HEK293 (cell line): ENCODE data around the gene ANKRD13A.

Experiments used
- KLF16 ChIP-seq: fragments of 450-650 bp; formaldehyde crosslinking; IDR thresholded peaks from 2 replicates; pipeline ENCODE4 v1.5.1; 2017; ENCODE audit warnings: missing biosample characterization, missing genetic modification characterization
- SP2 ChIP-seq: fragments of 450-650 bp; formaldehyde crosslinking; IDR thresholded peaks from 2 replicates; pipeline ENCODE4 v1.5.1; 2016; ENCODE audit warnings: missing biosample characterization, missing genetic modification characterization
- ZBTB21 ChIP-seq: fragments of 450-650 bp; formaldehyde crosslinking; IDR thresholded peaks from 2 replicates; pipeline ENCODE4 v1.5.1; 2017; ENCODE audit warnings: missing biosample characterization, missing genetic modification characterization
- ZEB2 ChIP-seq: fragments of 450-650 bp; formaldehyde crosslinking; IDR thresholded peaks from 2 replicates; pipeline ENCODE4 v1.5.1; 2016; ENCODE audit warnings: missing biosample characterization, missing genetic modification characterization
- ZNF274 ChIP-seq, 2 experiments: fragments of 200-500 bp in 1 of 2; fragments of 450-650 bp in 1 of 2; sonication (Bioruptor generic) in 1 of 2; formaldehyde crosslinking in 1 of 2; IDR thresholded peaks; 2 replicates each; pipeline versions ENCODE4 v1.5.1 to v1.6.1; 2014 to 2016; ENCODE audit warnings: borderline replicate concordance in 1 of 2, inconsistent platforms in 1 of 2, low read length in 1 of 2, missing biosample characterization in 1 of 2, missing genetic modification characterization in 1 of 2
- ZNF549 ChIP-seq: fragments of 450-650 bp; IDR thresholded peaks from 2 replicates; pipeline ENCODE4 v1.5.1; 2018; ENCODE audit warnings: missing biosample characterization, missing genetic modification characterization, mild to moderate bottlenecking, inconsistent platforms, moderate library complexity
- ZSCAN30 ChIP-seq: fragments of 450-650 bp; IDR thresholded peaks from 2 replicates; pipeline ENCODE4 v1.5.1; 2018; ENCODE audit warnings: missing biosample characterization, mild to moderate bottlenecking, missing genetic modification characterization, moderate library complexity
- TF ChIP-seq, protein P1 (sequence below): fragments of 450-650 bp; formaldehyde crosslinking; IDR thresholded peaks from 2 replicates; pipeline ENCODE4 v1.5.1; 2016; ENCODE audit warnings: missing biosample characterization, missing genetic modification characterization
- TF ChIP-seq, protein P2 (sequence below): fragments of 450-650 bp; formaldehyde crosslinking; IDR thresholded peaks from 2 replicates; pipeline ENCODE4 v1.5.1; 2016; ENCODE audit warnings: missing biosample characterization, missing genetic modification characterization
- TF ChIP-seq, protein P3 (sequence below): sonication (generic); formaldehyde crosslinking; IDR thresholded peaks from 2 replicates; pipeline ENCODE4 v1.8.1; 2022; ENCODE audit warnings: mild to moderate bottlenecking, moderate library complexity, missing genetic modification reagents
- TF ChIP-seq, protein P4 (sequence below): fragments of 450-650 bp; formaldehyde crosslinking; IDR thresholded peaks from 2 replicates; pipeline ENCODE4; 2016; ENCODE audit warnings: missing biosample characterization, missing genetic modification characterization

DNA sequence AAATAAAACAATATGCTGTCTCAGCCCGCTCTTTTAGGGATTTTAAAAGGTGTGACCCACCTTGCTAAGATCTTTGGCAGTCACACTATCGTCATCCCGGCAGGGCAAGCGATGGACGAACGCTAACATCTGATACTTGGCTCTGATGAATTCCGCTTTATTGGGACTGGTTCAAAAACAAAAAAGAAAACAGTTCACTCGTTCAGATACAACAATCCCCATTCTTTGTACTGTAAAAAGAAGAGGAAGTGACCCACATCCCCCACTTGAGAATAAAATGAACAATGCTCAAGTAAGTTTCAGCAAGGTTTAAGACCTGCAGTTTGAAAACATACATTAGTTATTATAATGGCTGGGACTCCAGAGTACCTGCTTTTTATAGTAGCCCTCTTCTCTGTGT is 10.3 kb upstream of the ANKRD13A start:
- TF ChIP-seq, protein P1, sequence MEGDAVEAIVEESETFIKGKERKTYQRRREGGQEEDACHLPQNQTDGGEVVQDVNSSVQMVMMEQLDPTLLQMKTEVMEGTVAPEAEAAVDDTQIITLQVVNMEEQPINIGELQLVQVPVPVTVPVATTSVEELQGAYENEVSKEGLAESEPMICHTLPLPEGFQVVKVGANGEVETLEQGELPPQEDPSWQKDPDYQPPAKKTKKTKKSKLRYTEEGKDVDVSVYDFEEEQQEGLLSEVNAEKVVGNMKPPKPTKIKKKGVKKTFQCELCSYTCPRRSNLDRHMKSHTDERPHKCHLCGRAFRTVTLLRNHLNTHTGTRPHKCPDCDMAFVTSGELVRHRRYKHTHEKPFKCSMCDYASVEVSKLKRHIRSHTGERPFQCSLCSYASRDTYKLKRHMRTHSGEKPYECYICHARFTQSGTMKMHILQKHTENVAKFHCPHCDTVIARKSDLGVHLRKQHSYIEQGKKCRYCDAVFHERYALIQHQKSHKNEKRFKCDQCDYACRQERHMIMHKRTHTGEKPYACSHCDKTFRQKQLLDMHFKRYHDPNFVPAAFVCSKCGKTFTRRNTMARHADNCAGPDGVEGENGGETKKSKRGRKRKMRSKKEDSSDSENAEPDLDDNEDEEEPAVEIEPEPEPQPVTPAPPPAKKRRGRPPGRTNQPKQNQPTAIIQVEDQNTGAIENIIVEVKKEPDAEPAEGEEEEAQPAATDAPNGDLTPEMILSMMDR (tag by site-specific recombination): no peak
- TF ChIP-seq, protein P2, sequence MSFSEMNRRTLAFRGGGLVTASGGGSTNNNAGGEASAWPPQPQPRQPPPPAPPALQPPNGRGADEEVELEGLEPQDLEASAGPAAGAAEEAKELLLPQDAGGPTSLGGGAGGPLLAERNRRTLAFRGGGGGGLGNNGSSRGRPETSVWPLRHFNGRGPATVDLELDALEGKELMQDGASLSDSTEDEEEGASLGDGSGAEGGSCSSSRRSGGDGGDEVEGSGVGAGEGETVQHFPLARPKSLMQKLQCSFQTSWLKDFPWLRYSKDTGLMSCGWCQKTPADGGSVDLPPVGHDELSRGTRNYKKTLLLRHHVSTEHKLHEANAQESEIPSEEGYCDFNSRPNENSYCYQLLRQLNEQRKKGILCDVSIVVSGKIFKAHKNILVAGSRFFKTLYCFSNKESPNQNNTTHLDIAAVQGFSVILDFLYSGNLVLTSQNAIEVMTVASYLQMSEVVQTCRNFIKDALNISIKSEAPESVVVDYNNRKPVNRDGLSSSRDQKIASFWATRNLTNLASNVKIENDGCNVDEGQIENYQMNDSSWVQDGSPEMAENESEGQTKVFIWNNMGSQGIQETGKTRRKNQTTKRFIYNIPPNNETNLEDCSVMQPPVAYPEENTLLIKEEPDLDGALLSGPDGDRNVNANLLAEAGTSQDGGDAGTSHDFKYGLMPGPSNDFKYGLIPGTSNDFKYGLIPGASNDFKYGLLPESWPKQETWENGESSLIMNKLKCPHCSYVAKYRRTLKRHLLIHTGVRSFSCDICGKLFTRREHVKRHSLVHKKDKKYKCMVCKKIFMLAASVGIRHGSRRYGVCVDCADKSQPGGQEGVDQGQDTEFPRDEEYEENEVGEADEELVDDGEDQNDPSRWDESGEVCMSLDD (tag by site-specific recombination): no peak
- TF ChIP-seq ZNF549 (tag by site-specific recombination) (no peak), ZNF274 (IDR thresholded peaks at IDR 0.05; ENCODE audit: low read length) (no peak), ZNF274 (tag by site-specific recombination; IDR thresholded peaks at IDR 0.05; ENCODE audit: borderline replicate concordance) (no peak), KLF16 (tag by site-specific recombination) (no peak), ZEB2 (tag by site-specific recombination) (no peak), ZSCAN30 (tag by site-specific recombination) (no peak), ZBTB21 (tag by site-specific recombination) (no peak), SP2 (tag by site-specific recombination) (no peak)
- TF ChIP-seq, protein P3, sequence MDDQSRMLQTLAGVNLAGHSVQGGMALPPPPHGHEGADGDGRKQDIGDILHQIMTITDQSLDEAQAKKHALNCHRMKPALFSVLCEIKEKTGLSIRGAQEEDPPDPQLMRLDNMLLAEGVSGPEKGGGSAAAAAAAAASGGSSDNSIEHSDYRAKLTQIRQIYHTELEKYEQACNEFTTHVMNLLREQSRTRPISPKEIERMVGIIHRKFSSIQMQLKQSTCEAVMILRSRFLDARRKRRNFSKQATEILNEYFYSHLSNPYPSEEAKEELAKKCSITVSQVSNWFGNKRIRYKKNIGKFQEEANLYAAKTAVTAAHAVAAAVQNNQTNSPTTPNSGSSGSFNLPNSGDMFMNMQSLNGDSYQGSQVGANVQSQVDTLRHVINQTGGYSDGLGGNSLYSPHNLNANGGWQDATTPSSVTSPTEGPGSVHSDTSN (CRISPR knock-in tag): no peak
- TF ChIP-seq, protein P4, sequence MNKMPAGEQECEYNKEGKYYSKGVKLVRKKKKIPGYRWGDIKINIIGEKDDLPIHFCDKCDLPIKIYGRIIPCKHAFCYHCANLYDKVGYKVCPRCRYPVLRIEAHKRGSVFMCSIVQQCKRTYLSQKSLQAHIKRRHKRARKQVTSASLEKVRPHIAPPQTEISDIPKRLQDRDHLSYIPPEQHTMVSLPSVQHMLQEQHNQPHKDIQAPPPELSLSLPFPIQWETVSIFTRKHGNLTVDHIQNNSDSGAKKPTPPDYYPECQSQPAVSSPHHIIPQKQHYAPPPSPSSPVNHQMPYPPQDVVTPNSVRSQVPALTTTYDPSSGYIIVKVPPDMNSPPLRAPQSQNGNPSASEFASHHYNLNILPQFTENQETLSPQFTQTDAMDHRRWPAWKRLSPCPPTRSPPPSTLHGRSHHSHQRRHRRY: no peak
